ENCODE measurements around the gene COL27A1.

COL27A1 gene

DNA sequence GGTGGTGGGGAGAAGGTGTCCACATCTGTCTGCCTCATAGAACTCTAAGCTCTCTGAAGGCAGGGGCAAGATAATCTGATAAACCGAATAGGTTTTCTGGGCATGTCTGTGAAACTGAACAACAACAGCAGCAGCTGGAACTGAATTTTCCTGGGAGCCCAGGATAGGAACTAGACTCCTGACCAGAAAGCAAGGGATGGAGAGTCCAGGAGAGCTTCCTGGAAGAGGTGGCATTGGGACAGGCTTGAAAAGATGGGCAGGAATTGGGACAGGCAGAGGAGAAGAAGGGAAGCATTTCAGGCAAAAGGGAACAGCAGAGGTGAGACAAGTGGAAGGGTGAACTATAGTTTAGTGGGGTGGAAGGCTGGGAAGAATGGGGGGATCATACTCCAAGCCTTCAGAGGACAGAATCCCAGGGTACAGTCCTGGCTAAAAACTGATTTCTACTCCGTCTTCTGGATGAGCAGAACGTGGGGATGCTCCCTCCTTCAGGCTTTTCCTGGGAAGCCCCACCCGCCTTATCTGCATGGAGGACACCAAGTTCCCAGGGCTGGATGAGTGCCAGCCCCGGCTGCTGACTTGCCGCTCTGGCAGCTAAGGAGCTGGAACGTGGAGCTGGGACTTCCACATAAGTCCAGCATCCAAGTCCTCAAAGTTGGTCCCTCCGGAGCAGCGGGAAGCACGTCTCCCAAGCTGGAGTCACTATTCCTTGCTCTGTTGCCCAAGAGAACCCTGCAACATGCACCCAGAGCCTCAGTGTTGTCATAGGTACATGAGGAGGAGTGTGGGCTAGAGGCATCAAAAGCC, 42.4 kb upstream of the COL27A1 start:
- no peak for TF ChIP-seq CTCF (IDR thresholded peaks at IDR 0.05; ENCODE audit: low read depth, low read length)
- no peak overlapping the region for H3K4me3 ChIP-seq (ENCODE audit: low read depth, low read length)

DNA sequence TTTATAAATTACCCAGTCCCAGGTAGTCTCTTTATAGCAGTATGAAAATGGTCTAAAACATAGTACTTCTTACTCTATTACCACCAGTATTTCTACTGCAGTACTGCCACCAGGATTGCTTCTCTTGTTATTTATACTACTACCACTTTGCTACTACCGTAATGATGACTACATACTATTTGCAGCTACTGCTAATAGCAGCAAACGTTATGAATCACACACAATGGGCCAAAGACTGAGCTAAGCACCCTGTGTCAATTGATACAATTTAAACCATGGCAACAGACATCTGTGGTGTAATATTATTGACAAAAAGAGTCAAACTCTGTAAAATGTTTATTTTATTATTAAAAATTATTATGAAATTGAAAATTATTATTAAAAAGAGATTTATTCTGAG, 41.0 kb upstream of the COL27A1 start:
- H3K4me3 ChIP-seq (ENCODE audit: low read depth, low read length): no peak overlapping the region
- TF ChIP-seq CTCF (IDR thresholded peaks at IDR 0.05; ENCODE audit: low read depth, low read length): no peak

- H3K4me3 ChIP-seq (ENCODE audit: low read depth, low read length): no peak overlapping the region
- no peak for TF ChIP-seq CTCF (IDR thresholded peaks at IDR 0.05; ENCODE audit: low read depth, low read length)
Observed at GRCh38 chr9:114115654-114116125, 39.6 kb upstream of the COL27A1 start.

DNA sequence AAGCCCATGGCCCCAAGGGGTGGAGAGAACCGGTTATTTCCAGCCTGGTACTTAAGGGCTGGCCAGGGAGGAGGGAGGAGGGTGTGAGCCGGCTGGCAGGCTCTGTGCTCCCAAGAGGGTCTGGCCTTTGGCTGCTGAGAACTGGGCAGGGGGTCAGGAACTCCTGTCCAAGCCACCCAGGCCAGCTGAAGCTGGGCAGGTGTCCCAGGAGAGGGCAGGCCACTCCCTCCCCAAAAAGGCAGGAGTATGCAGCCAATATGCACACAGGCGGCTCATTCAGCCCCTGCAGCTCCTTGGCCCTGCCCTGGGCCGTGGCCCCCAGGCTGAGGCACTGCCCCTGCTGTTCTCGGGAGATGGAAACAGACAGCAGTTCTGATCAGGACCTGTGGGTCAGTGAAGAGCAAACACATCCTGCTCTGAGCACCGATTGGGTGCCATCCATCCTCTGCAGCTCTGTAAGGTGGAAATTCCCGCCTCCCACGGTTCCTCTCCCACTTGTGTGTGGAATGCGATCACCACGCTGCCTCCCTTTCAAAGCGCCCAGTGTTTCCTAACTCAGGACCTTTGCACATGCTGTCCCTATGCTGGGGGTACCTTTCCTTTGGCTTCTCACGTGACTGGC, 39.1 kb upstream of the COL27A1 start:
- H3K4me3 ChIP-seq (ENCODE audit: low read depth, low read length): no peak overlapping the region
- TF ChIP-seq CTCF (IDR thresholded peaks at IDR 0.05; ENCODE audit: low read depth, low read length): no peak

GRCh38 chr9:114117614-114117995, 37.7 kb upstream of the COL27A1 start:
- no peak for TF ChIP-seq CTCF (IDR thresholded peaks at IDR 0.05; ENCODE audit: low read depth, low read length)
- no peak overlapping the region for H3K4me3 ChIP-seq (ENCODE audit: low read depth, low read length)

DNA sequence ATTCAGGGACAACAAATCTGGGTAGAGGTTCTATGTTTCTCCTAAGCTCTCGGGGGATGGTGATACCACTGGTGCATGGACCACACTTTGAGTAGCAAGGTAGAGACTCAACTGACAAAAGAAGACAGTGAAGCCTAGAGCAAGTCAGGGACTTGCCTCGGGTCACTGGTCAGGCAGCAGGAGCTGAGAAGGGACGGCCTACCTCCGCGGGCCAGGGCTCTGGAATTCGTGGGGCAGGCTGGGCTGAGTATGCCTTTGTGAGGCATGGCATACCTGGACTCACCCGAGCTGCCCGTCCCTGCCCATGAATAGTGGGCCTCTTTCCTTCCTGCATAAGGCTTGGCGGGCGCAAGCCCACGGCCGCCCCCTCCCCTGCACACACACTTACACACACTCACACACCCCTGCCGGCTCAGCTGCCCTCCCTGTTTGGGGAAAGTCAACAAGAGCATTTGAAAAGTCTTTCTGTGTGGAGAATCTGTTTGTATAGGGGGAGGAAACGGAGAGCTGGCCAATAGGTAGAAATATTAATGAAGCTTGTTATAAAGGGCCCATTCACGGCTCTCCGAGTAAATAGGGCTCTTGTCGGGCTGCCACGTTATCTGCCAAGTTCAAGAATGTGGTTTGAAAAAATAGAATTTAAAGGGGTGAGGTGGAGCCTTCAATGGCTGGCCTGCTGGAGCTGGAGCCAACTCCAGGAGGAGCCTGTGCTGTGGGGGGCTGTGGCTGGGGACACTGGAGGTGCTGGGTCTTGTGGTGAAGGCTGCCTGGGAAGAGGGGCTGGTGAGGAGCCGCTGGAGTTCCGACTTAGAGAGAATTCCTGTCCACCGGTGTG, 37.1 kb upstream of the COL27A1 start:
- no peak overlapping the region for H3K4me3 ChIP-seq (ENCODE audit: low read depth, low read length)
- TF ChIP-seq CTCF (IDR thresholded peaks at IDR 0.05; ENCODE audit: low read depth, low read length): no peak

Measured in WI38 (cell line).